Choroid plexus epithelial cell (primary cell): ENCODE data around the gene DCHS2.

Experiments used
- DNase-seq: peaks from one replicate; pipeline ENCODE4 v3.0.0-alpha.2; 2010; ENCODE audit warnings: low read depth
- H3K4me3 ChIP-seq: 2 replicates; pipeline ENCODE4 v1.5.1; 2011; ENCODE audit warnings: low read depth, mild to moderate bottlenecking, control low read depth, low read length, moderate library complexity
- TF ChIP-seq, protein P1 (sequence below): conservative IDR thresholded peaks from 2 replicates; pipeline ENCODE4 v1.5.1; 2011; ENCODE audit warnings: low read depth, mild to moderate bottlenecking, control low read depth, inconsistent platforms, low read length, moderate library complexity

DCHS2 gene

DNA sequence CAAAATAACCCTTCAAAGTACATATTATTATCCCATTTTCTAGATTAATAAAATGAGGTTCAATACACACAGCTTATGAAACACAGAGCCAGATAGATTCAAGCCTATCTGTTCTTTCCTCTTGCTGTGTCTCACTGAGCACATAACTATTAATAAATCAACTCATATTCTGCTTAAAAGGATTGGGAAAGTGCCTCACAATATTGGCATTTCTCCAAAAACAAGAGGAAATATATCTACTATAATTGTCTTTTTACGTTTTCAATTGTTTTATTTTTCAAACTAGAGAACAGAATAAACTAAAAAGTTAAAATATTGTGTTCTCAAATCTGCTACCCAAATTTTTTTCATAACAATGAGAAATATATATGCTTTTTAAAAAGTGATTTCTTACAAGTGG lies 15.8 kb downstream of the DCHS2 start:
- TF ChIP-seq, protein P1, sequence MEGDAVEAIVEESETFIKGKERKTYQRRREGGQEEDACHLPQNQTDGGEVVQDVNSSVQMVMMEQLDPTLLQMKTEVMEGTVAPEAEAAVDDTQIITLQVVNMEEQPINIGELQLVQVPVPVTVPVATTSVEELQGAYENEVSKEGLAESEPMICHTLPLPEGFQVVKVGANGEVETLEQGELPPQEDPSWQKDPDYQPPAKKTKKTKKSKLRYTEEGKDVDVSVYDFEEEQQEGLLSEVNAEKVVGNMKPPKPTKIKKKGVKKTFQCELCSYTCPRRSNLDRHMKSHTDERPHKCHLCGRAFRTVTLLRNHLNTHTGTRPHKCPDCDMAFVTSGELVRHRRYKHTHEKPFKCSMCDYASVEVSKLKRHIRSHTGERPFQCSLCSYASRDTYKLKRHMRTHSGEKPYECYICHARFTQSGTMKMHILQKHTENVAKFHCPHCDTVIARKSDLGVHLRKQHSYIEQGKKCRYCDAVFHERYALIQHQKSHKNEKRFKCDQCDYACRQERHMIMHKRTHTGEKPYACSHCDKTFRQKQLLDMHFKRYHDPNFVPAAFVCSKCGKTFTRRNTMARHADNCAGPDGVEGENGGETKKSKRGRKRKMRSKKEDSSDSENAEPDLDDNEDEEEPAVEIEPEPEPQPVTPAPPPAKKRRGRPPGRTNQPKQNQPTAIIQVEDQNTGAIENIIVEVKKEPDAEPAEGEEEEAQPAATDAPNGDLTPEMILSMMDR = no peak
- no peak overlapping the region for H3K4me3 ChIP-seq
- DNase-seq = no peak

DNA sequence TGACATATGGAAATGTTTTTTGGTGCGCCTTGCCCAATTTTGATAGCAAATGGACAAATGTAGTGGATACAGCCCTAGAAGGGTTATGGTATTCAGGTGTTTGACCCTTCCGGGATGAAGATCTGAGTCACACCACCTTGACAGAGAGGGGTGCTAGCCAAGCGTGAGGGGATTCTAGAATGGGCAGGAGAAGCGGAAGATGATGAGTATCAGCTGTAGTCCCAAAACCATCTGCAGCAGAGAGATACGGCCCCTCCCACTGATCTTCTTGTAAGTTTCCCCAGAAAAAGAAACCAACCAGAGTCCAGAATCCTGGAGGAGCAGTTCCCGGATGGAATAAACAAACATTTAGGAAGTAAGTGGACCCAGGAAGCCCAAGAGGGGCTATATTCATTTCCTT lies 18.1 kb downstream of the DCHS2 start:
- TF ChIP-seq, protein P1 = no peak
- H3K4me3 ChIP-seq = no peak overlapping the region
- DNase-seq = no peak

DNA sequence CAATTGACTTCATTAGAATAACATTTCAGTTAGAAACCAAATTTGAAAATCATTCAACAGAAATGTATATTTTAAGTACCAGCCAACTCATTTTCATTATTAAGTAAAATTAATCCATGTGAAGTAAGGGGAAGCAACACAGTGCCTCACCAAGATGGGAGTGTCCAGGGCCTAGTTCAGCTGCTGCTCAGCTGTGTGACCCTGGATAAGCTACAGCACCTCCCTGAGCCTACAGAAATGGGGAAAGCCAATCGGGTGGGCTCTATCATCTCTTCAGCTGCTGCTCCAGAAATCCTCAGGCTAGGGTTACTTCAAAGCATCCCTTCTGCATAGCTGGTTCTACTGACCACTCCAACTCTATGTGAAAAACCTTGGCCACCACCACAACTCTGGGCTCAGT lies 18.7 kb downstream of the DCHS2 start:
- TF ChIP-seq, protein P1 = no peak
- DNase-seq = no peak
- no peak overlapping the region for H3K4me3 ChIP-seq

DNA sequence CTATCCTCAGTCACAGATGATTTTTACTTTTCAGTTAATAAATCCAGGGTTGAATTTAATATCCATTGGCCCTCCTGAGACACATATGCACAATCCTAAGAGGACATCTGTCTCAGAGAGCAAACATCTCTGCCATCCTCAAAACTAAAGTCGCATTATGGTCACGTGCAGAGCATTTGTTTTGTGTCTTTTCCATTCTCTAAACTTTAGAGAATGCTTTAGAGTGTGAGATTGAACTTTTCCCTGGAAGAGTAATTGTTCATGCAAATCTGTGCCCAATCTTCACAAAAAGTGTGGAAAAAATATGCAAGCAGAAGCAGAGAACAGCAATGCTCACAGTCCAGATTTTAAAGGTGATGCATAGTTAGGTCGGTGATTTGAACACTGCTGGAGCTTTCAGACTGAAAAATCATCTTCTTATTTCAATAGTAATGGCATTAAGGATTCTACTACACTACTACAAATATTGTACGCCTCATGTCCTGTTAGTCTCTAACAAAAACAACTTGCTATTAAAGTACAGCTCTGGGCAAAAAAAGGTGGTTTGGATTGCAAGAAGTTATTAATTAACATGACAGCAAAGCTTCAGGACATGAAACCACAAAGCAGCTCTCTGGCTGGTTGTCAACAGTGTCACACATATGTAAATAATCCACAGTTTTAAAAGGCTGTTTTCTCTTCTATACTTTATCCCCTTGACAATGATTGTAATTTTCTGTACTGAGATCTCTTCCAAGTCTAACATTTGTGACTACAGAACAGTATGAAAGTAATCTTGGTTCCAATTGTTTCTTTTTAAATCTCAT lies 19.9 kb downstream of the DCHS2 start:
- H3K4me3 ChIP-seq = no peak overlapping the region
- no peak for DNase-seq
- TF ChIP-seq, protein P1 = no peak

DNA sequence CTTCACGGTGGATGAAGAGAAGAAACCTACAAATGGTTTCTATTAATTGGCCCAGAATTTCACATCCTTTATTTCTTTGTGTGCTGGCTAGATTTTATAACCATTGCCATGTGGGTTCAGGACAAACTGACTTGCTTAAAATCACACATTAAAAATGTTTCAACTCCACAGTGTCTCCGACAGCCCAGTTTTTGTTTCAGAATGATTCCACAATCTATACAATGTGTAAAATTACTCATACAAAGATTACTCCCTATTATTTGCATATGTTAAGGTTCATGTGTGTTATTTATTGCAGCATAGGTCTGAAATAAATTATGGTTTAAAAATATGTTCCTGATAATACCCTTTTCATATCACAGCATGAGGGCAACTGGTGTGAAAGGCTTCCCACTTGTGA lies 20.6 kb downstream of the DCHS2 start:
- TF ChIP-seq, protein P1 = no peak
- no peak overlapping the region for H3K4me3 ChIP-seq
- DNase-seq = no peak

DNA sequence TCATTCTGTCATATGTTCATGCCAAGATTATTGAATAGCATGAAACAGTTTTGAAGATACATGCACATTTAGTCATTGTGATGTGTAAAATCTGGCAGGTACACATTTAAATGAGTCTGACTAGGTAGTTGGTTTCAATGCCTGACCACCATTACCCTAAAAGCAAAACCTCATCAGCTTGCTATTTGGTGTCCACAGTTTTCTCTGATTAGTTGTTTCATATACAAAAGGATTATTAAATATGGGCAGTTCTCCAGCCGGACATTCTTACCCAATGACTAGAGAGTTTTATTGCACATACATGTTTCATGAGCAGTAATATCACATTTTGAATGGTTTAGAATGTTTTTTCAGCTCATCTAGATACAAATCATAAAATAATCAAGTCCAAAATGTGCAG lies 23.7 kb downstream of the DCHS2 start:
- no peak for DNase-seq
- H3K4me3 ChIP-seq = no peak overlapping the region
- TF ChIP-seq, protein P1 = no peak

DNA sequence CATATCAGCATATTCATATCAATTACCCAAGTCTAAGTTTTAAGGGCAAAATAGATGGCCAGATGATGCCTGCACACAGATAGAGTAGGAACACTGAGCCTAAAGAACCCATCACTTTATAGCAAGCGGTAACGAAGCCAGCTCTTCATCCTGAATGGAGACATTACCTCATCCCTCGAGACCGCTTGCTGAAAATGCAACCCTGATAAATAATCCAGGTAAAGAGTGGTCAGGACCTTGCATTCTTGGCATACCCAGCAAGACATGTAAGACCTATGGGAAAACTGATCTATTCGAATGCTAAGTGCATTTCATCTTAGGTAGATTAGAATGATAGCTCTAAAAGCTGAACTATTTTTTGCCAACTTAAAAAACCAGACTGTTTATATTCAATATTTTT lies 25.3 kb downstream of the DCHS2 start:
- no peak for DNase-seq
- no peak overlapping the region for H3K4me3 ChIP-seq
- TF ChIP-seq, protein P1 = no peak
